GM18519 (cell line): Measurements from ENCODE around the gene KCNAB1.
A peak's percentile ranks its signal among the peaks of the same experiment; 100 is the strongest.
"Not testable (repeated sequence)": the region's sequence is repeated elsewhere in the genome, so short reads cannot be mapped to it uniquely, and the experiment has no call there.

ENCODE experiments used
- ATAC-seq: cut with Tn5 transposase; IDR thresholded peaks from one replicate; pipeline ENCODE4 v1.9.1; 2021; ENCODE audit warnings: mild to moderate bottlenecking, moderate library complexity; ENCODE audit not compliant: unreplicated experiment, low FRiP score

KCNAB1 gene

DNA sequence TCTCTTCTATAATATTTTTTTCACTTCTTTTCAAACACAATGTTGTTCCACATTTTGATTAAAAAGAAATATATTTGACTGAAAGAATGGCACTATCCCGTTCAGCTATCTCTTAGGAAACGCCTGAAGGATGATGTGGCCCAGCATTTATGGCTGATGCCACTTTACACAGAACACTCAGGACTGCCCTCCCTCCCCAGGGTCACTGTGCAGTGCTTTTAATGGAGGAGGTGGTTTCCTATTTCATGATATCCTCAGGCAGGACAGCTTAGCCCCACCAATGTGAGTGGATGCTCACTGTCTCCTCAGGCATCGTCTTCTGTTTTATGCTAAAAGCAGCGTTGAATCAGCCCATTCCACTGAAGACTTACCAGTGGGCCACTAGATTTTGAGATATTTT is 135.9 kb downstream of the KCNAB1 start:
- ATAC-seq, result no peak

DNA sequence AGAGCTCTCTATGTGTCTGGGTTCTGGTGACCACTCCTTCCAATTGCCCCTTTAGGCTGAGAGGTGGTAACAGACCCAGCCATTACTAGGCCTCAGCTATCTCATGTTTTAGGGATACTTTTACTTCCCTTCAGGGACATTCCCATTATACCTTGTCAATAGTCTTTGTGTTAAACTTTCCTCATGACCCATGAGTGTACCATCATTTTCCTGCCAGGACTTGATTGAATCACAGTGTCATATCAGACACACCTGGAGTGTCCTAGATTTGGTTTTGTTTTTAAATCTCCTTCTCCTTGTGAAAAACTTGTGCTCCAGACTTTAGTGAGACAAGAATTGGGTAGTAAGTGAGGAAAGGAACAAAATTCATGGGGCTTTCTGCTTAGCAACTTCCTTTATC is 136.6 kb downstream of the KCNAB1 start:
- ATAC-seq, result no peak

DNA sequence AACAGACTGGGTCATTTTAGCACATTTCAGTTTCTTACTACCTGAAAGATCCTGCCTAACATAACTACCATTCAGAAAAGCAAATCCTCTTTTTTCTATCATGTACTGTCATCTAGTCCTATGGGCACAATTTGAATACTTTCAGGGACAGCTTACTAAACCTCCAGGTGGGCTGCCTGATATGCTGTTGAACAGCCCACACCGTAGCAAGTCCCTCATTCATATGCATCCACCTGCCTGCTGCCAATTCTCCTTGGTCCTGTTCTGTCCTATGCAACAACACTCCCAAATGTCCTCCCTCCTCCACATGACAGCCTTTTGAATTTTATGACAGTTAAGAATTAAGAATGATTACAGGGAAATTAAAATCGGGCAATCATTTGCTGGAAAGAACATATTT is 137.9 kb downstream of the KCNAB1 start:
- no peak for ATAC-seq

DNA sequence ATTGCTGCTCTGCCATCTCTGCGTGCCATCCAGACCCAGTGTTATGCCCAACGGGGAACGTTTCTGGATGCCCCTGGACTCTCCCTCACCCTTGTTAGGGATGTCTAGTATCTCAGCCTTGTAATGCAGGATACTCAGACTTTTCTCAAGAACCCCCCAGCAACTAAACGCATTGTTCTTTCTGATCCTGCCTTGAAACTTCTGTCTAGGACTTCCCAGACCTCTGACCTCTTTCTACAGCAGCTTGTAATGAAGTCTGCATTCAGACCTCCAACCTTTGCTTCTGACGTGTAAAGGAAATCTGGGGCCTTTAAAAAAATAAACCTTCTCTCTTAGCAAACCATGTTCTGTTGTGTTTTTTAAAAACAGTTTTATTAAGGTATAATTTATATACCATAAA is 139.5 kb downstream of the KCNAB1 start:
- no peak for ATAC-seq

DNA sequence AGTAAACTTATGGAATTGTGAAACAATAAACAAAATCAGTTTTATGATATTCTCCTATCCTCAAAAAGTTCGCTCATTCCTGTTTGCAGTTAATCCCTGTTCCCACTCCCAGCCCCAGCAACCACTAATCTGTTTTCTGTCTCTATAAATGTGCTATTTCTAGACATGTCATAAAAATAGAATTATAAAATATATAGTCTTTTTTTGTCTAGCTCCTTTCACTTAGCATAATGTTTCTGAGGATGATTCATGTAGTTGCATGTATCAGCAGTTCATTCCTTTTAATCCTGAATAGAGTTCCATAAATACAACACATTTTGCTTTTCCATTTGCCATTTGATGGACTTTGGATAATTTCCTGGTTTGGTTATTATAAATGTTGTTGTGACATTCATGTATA is 140.0 kb downstream of the KCNAB1 start:
- no peak for ATAC-seq

DNA sequence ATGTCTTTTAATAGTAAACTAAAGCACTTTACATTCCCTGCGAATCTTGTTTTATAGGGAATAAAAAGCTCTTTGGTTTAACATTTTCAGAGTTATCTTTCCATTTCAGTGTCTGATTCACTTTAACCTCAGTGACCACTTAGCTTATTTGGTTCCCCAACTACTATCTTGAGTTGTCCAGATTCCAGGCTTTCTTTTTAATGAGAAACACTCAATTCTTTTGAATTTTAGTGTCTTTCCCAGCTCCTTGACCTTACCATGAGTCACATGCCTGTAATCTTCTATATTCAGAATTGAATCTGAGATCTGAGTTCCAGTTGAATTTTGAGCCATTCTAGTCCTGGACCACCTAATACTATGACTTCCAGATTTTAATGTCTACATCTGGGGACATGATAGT is 144.4 kb downstream of the KCNAB1 start:
- no peak for ATAC-seq

DNA sequence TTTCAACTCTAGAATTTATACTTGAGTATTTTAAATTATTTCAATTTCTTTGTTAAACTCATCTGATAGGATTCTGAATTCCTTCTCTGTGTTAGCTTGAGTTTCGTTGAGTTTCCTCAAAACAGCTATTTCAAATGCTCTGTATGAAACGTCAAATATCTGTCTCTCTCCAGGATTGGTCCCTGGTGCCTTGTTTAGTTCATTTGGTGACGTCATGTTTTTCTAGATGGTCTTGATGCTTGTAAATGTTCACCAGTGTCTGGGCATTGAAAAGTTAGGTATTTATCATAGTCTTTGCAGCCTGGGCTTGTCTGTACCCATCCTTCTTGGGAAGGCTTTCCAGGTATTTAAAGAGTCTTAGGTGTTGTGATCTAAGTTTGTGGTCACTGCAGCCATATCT is 151.1 kb downstream of the KCNAB1 start:
- no peak for ATAC-seq

DNA sequence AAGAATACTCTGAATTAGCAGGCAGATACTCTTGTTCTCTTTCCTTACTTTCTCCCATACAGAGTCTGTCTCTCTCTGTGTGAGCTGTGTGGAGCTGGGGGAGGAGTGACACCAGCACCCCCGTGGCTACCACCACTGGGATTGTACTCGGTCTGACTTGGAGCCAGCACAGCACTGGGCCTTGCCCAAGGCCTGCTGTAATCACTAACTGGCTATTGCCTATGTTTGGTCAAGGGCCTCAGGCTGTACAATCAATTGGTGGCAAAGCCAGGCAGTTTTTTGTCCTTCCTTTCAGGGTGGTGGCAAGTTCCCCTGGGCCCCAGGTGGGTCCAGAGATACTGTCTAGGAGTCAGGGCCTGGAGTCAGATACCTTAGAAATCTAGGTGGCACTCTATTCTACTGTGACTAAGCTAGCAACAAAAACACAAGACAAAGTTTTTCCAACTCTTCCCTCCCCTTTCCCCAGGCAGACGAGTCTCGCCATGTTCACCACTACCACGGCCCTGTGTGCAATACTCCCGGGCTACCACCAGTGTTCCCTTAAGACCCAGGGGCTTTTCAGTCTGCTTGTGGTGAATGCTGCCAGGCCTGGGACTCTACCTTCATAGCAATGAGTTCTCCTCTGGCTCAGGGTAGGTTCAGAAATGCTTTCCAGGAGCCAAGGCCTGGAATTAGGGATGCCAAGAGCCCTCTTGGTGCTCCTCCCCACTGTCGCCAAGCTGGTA is 151.8 kb downstream of the KCNAB1 start:
- ATAC-seq, result no peak

DNA sequence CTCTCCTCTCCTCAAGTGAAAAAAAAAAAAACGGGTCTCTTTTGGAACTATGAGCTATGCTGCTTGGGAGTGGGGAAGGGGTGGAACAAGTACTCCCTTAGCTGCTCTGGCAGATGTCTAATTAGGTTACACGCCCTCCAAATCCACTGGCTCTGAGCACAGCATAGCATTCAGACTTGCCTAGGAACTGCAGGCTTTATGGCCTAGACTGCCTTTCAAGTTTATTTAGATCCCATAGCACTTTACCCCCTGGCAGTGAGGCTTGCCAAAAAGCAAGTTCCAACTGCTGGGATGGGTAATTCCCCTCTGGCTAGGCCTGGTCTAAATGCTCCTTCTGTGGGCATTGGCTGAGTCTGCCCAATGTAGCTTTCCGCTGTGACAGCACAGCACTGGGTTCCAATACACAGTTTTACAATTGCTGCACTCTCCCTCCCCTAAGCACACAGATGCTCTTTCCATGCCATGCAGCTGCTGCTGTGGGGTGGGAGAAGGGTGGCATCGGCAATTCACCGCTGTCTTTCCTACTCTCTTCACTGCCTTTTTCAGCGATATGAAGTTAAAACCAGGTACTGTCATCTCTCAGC is 152.8 kb downstream of the KCNAB1 start:
- ATAC-seq, result no peak

DNA sequence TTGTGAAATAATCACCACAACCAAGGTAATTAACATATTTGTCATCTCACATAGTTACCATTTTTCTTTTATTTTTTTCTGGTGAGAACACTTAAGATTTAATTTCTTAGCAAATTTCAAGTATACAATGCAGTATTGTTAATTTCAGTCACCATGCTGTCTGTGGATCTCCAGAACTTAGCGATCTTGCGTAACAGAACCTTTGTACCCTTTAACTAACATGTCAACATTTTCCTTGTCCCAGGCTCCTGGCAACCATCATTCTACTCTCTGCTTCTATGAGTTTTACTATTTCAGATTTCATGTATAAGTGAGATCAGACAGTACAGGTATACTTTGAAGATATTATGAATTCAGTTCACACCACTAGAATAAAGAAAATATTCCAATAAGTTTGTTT is 154.4 kb downstream of the KCNAB1 start:
- no peak for ATAC-seq

DNA sequence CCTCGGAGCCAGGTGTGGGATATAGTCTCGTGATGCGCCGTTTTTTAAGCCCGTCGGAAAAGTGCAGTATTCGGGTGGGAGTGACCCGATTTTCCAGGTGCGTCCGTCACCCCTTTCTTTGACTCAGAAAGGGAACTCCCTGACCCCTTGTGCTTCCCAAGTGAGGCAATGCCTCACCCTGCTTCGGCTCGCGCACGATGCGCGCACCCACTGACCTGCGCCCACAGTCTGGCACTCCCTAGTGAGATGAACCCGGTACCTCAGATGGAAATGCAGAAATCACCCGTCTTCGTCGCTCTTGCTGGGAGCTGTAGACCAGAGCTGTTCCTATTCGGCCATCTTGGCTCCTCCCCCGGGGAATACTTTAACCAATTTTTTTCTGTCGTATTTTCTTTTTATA is 164.3 kb downstream of the KCNAB1 start:
- ATAC-seq, result not testable (repeated sequence)

DNA sequence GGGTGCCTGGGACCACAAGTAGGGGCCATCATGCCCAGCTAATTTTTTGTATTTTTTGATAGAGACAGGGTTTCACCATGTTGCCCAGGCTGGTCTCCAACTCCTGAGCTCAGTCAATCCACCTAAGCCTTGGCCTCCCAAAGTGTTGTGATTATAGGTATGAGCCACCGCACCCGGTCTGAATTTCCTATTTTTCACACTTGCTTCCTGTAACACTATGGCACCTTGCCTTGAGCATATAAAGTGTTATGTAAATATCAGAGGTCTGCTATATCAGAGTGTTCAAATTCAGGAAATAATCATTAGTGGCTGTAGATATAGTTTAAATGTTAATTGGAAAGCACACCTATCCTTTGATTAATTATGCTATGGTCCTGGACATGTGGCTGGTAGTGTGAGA is 165.2 kb downstream of the KCNAB1 start:
- ATAC-seq, result no peak

DNA sequence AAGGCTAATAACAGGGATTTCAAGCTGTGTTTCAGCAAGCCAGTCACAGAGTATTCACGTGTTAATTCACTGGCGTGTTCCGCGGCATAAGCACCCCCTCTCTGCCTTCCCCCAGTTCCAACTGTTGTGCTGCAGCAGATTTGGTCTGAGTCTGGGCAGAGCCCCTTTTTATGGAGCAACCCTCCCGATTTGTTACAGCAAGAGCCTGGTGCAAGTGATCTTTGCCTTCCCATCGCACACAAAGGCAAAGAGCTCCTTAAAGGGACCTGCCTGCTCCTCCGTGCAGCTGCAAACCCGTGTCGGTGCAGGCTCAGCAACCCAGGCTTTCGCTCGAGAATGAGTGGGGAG is 170.5 kb downstream of the KCNAB1 start:
- no peak for ATAC-seq

DNA sequence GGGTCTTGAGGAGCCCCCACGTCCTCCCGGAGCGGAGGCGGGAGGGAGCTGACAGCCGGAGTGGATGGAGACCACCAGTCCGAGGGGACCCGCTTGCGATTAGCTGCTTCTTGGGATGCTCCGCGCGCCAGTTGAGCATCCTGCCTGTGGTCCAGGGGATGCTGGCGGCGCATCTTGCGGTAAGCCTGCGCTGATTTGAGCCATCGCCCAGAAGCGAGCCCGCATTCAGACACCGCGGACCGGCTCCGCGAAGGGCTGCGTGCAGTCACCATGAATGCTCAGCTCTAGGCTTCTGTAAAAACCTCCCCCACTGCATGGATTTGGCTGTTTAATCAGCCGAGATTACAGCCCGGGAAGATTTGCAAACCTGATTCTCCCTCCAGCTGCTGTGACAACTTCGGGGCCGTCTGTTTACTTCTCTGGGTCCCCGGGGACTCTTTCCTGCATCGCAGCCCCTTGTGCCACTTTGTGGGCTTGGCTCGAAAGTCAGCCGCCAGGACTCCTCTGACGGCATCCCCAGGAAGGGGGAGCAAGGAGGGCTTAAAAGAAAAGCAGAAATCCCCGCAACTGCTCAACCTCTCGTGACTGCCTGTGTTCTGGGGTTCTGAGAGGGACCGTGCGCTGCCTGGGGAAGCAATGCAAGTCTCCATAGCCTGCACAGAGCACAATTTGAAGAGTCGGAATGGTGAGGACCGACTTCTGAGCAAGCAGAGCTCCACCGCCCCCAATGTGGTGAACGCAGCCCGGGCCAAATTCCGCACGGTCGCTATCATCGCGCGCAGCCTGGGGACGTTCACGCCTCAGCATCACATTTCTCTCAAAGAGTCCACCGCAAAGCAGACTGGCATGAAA is 171.1 kb downstream of the KCNAB1 start:
- peak; percentile 49 for ATAC-seq

DNA sequence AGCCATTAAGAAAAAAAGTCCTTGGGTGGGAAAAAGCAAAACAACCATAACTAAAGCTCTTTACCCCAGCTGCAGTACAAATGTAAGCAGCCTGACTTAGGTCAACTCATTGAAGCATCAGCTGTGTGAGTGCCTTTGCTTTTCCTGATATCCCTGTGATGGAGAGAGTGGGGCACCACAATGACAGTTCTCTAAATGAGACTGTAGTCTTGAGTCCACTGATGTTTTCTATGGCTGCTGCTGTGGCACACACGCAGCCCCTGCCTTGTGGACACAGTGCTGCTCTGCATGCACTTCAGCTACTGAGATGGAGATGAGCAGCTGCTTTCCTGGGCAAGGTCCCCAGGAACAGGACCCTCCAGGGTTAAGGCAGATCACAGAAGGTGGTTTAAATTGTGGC is 173.2 kb downstream of the KCNAB1 start:
- no peak for ATAC-seq

DNA sequence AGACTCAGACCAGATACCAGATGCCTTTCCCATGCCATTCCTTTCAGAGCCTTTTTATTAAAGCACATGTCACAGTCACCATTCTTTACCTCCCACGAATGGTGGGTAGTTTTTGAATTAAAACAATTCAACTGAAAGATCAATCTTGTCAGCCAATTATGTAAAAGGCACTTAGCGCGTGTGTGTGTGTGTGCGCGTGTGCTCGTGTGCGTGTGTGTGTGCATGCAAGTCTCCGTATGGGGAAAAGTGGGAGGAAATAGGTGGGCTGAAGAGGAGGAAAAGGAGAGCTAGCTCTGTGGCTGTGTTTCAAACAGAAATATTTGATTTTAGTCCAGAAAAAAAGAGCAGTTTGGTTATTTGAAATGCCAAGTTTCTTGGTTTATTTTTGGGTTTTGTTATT is 177.2 kb downstream of the KCNAB1 start:
- no peak for ATAC-seq

DNA sequence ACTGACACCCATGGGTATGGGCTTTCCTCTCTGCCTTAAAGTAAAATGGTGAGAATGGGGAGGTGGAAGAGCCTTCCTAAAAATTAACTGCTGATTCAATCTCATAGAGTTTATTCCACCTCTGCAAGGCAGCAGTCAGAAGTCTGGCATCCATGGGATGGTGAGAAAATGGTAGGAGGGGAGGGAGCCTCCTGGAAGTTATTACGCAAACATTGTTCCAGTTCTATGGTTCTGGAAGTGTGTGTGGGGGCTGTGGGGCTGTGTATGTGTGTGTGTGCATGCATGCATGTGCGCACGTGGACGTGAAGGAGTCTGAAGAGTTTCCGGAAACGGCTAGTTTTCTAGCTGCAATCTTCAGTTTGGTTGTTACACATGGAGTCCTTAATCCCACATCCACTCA is 177.6 kb downstream of the KCNAB1 start:
- no peak for ATAC-seq

DNA sequence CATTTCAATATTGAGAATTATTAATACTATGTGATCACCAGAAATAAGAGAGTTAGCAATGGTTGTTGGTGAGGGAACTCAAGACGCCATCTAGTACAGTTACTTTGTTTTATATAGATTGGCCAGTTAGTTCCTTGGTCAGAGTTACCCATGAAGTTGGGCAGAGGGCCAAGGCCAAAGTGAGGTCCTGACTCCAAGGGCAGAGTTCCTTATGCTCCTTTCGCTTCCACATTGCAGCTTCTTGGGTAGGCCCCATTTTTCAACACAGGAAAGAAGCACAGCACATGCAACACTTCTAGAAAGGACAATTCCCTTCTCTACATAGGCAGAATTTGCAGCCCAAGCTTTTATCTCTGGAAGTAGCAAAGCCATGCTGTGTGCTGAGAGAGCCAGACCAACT is 178.6 kb downstream of the KCNAB1 start:
- ATAC-seq, result no peak

DNA sequence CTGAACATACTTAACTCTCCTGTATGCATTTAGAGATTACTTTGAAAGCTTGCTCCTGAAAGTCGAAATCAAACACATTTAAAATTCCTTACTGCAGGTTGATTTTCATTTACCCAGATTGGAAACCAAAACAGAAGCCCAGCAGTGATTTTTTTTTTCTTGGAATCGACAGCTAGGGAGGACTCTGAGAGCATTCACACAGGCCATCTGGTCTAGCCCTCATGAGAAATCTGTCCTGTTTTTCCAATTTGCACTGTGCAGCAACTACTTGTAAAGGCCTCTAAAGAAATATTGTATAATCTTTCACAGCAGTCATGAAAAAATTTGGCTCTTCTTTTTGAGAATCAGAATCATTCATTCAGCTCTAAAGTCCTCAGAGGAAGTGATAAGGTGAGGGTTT is 179.2 kb downstream of the KCNAB1 start:
- ATAC-seq, result no peak

DNA sequence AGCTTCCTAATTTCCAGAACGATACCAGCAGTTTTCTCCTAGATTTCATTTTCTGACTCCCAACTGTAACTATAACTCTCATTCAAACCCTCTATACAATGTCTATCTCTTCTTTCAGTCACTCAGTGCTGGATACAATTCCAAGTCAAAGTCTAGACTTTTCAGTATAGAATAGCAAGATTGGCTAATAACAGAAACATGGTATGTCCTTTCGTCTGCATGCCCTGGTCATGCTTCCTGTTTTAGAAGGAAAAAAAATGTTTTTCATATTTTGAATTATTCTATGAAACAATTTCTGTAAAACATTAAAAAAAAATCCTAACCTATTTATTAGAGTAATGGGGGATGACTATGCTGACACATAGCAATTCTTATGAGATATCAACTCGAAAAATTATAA is 180.0 kb downstream of the KCNAB1 start:
- no peak for ATAC-seq

DNA sequence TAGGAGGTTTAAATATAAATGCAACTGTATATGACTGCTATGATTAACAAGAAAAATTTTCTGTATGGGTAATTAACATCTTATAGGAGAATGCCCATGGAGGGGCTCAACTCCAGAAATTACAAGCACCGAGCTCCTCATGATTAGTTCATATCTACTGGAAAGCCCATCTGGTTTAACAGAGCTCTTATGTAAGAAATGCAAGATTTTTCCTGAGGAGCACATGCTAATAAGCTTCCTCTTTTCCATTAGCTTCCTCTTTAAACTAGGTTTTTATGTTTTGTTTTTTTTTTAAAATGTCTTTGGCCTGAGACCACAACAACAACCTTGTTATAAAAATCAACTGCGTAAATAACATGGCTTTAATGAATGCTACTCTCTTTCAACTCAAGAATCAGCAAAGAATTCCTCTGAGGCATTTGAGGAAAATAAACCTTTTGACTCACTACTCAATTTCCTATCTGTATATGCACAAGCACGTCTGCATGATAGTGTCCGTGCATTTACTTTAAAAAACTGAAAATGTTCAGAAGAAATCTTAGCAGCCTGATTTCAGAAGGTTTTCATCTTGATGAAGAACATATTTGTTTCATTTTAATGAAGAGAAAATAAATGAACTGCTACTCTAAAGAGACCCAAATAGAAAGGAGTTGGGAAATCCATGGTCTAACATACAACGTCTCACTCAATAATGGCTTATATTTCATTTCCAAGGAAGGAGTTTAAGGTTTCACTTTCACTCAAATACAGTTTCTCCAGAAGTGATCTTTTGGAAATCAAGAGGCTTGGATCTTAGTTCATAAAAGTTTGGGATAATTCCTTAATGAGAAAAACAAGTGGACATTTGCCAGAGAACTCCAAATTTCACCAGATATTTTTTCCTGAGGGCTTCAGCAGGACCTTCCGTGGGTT is 180.8 kb downstream of the KCNAB1 start:
- ATAC-seq, result no peak
